OCI-LY3 (cell line): ENCODE measurements around the gene ZEB1.

Experiments
- H2AFZ ChIP-seq: fragments of 200-600, 300-600 bp; shearing (Covaris generic); 2 replicates; pipeline ENCODE4 v1.6.0; 2014; ENCODE audit warnings: antibody characterized with exemption, low read depth, low read length
- H3K27ac ChIP-seq: fragments of 200-600, 300-600 bp; sonication (generic); 2 replicates; pipeline ENCODE4 v1.5.1; 2014; ENCODE audit warnings: mild to moderate bottlenecking, low read length, moderate library complexity, mixed read lengths
- H3K27me3 ChIP-seq: fragments of 200-600, 300-600 bp; sonication (generic); 2 replicates; pipeline ENCODE4 v1.6.1; 2014; ENCODE audit warnings: low read depth, low read length, mixed read lengths
- H3K36me3 ChIP-seq: fragments of 200-600, 300-600 bp; sonication (generic); replicated peaks from 2 replicates; pipeline ENCODE3; 2014; ENCODE audit warnings: low read depth, low read length, mixed read lengths
- H3K4me1 ChIP-seq: fragments of 300-600, 200-600 bp; sonication (generic); 2 replicates; pipeline ENCODE4 v1.6.1; 2014; ENCODE audit warnings: low read length, mixed read lengths
- H3K4me2 ChIP-seq: fragments of 200-600, 300-600 bp; sonication (generic); 2 replicates; pipeline ENCODE4 v1.6.1; 2014; ENCODE audit warnings: low read length, mixed read lengths
- H3K4me3 ChIP-seq: fragments of 300-600, 200-600 bp; sonication (generic); 2 replicates; pipeline ENCODE4 v1.5.1; 2014; ENCODE audit warnings: antibody characterized with exemption, mild to moderate bottlenecking, low read length, moderate library complexity
- H3K79me2 ChIP-seq: fragments of 300-600, 200-600 bp; shearing (Covaris generic); 2 replicates; pipeline ENCODE4 v1.6.1; 2014; ENCODE audit warnings: mild to moderate bottlenecking, low read length, mixed read lengths
- H3K9ac ChIP-seq: fragments of 300-600, 200-600 bp; shearing (Covaris generic); 2 replicates; pipeline ENCODE4 v1.6.0; 2014; ENCODE audit warnings: mild to moderate bottlenecking, low read length, moderate library complexity
- H3K9me3 ChIP-seq: fragments of 200-600, 300-600 bp; shearing (Covaris generic); 2 replicates; pipeline ENCODE4 v1.6.1; 2014; ENCODE audit warnings: low read length, mixed read lengths; ENCODE audit not compliant: insufficient read depth
- H4K20me1 ChIP-seq: fragments of 200-600, 300-600 bp; sonication (generic); 2 replicates; pipeline ENCODE4 v1.6.1; 2016; ENCODE audit warnings: low read length, mixed read lengths; ENCODE audit not compliant: insufficient read depth
- CTCF ChIP-seq: fragments of 200-600, 300-600 bp; sonication (generic); IDR thresholded peaks from 2 replicates; pipeline ENCODE4 v1.5.1; 2014; ENCODE audit warnings: antibody characterized with exemption, low read length, low read depth
- EZH2phosphoT487 ChIP-seq: fragments of 200-600 bp; shearing (Covaris generic); IDR thresholded peaks from 2 replicates; pipeline ENCODE4 v1.6.1; 2018; ENCODE audit warnings: antibody characterized with exemption, mixed run types, low read depth

The ZEB1 gene

DNA sequence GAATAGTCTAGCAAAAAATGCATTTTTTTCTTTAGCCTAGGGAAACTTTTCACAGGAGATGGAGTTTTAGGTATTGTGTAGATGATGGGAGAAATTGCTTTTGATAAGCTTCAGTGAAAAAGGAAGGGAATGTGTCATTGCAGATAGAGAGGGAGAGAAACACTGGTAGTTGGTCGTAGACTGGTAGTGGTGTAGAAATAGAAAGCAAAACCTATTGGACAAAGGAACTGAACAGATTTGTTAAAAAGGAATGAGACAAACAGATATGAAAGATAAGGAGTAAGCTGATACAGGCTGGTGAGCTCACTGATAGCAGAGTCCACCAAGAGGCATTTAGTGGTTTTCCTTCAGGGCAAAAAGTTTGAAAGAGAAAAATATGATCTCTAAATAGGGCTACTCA is 94.3 kb downstream of the ZEB1 start:
- no peak overlapping the region for H3K4me2 ChIP-seq
- H3K27me3 ChIP-seq: no peaks in the 10 kb centered on the region
- peaks cover 10% of the 10 kb centered on the region for H3K4me1 ChIP-seq
- H3K79me2 ChIP-seq: peaks cover 66% of the 10 kb centered on the region
- H4K20me1 ChIP-seq: peaks cover 50% of the 10 kb centered on the region
- H2AFZ ChIP-seq: no peak overlapping the region
- H3K36me3 ChIP-seq: peaks cover 3% of the 10 kb centered on the region
- H3K9me3 ChIP-seq: no peaks in the 10 kb centered on the region
- no peak overlapping the region for H3K4me3 ChIP-seq
- no peak overlapping the region for H3K9ac ChIP-seq
- no peak for TF ChIP-seq CTCF
- TF ChIP-seq EZH2phosphoT487: no peak
- H3K27ac ChIP-seq: no peak overlapping the region

GRCh38 chr10:31418481-31418880 is 99.5 kb downstream of the ZEB1 start:
- Histone ChIP-seq H4K20me1 (peaks cover 80% of the 10 kb centered on the region), H3K36me3 (peaks cover 2% of the 10 kb centered on the region), H3K4me1 (peaks cover 25% of the 10 kb centered on the region), H3K79me2 (peaks cover 96% of the 10 kb centered on the region), H3K27me3 (no peaks in the 10 kb centered on the region), H3K9ac (no peak overlapping the region), H3K27ac (no peak overlapping the region), H3K9me3 (no peaks in the 10 kb centered on the region), H3K4me3 (no peak overlapping the region), H3K4me2 (no peak overlapping the region), H2AFZ (no peak overlapping the region)
- TF ChIP-seq EZH2phosphoT487 (no peak), CTCF (no peak)

GRCh38 chr10:31419394-31420063 is 100.5 kb downstream of the ZEB1 start:
- TF ChIP-seq EZH2phosphoT487 (no peak), CTCF (no peak)
- no peak overlapping the region for H2AFZ ChIP-seq
- peaks cover 2% of the 10 kb centered on the region for H3K36me3 ChIP-seq
- no peak overlapping the region for H3K27ac ChIP-seq
- peaks cover 25% of the 10 kb centered on the region for H3K4me1 ChIP-seq
- H3K9ac ChIP-seq: no peak overlapping the region
- H4K20me1 ChIP-seq: peaks cover 83% of the 10 kb centered on the region
- H3K9me3 ChIP-seq: no peaks in the 10 kb centered on the region
- H3K27me3 ChIP-seq: no peaks in the 10 kb centered on the region
- H3K4me2 ChIP-seq: no peak overlapping the region
- H3K79me2 ChIP-seq: peaks cover 97% of the 10 kb centered on the region
- H3K4me3 ChIP-seq: no peak overlapping the region

DNA sequence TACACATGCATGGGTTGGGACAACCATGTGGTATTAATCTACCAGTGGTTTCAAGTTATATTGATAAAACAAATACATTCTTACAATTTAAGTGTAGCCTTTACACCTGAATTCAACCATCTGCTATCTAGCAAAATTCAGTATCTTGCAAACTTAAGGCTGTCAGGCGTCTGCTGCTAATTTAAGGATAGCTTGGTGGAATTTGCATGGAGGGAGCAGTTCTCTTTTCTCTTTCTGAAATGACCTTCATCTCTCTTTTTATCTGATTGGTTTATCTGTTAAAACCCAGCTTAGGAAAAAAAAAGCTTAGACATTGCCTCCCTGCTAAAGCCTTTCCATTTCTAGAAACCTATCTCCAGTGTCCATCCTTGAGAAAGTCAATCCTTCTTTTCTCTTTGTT is 102.3 kb downstream of the ZEB1 start:
- Histone ChIP-seq H3K4me2 (peak overlapping the region; percentile 30), H3K9me3 (no peaks in the 10 kb centered on the region), H4K20me1 (peaks cover 87% of the 10 kb centered on the region), H2AFZ (no peak overlapping the region), H3K9ac (no peak overlapping the region), H3K4me3 (no peak overlapping the region), H3K27me3 (no peaks in the 10 kb centered on the region), H3K4me1 (peaks cover 25% of the 10 kb centered on the region), H3K79me2 (peaks cover 99% of the 10 kb centered on the region), H3K27ac (no peak overlapping the region), H3K36me3 (peaks cover 2% of the 10 kb centered on the region)
- TF ChIP-seq CTCF: no peak
- no peak for TF ChIP-seq EZH2phosphoT487
